ENCODE measurements around the gene MAGEB18. TPM values are rescaled to one million over a fixed set of nuclear protein-coding genes. Genes with fewer than 3 reads are reported as not detected.

The MAGEB18 gene
- not detected for total RNA-seq
- long read RNA-seq = 0 reads

DNA sequence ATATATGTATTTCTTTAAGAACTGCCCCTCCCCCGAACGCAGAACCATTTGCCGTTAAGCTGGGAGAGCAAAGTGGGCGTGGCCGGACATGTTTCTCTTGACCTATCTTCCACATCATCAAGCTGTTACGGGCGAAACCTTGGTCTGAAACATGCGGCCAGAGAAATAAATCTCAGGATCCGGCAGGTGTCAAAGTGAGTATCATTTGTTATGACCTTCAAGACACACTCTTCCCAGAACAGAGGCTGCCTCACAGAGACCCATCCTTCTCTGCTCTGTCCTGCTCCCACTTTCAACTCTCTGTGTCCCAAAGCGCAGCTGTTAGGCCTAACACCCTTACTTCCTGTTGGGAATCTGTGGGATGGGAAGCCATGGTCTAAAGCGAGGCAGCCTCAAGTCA lies at the start of gene MAGEB18:
Gene MAGEB18, plus strand, starts transcription at position 70 of the 400 bp plus-strand sequence. CDS start 643 bp downstream, outside the sequence.
- intact Hi-C loops (cut with DNase I) = no loop called here
- ATAC-seq (ENCODE audit: poor library complexity) = no peak
- DNase-seq = no peak

DNA sequence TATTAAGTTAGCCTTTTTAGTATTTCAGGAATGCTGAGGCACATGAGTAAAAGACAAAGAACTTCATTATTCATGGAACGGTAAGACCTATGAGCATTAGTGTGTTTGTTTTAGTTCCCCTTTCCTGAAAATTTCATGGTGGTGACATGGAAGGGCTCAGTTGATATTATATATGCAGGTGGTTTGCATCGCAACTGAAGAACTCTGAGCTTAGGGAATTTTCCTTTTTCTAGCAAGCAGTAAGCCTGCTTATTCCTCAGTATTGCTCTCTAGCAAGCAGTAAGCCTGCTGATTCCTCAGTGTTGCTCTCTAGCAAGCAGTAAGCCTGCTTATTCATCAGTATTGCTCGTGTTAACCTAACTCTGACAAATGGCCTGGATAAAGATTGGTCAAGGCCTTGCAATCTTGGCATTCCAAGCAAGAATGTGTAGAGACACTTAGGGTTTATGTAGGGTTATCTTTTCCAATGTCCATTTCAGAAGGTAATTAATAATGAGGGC lies 37.7 kb upstream of the MAGEB18 start:
- intact Hi-C loops (cut with DNase I) = no loop called here
- ATAC-seq (ENCODE audit: poor library complexity) = no peak
- no peak for DNase-seq

DNA sequence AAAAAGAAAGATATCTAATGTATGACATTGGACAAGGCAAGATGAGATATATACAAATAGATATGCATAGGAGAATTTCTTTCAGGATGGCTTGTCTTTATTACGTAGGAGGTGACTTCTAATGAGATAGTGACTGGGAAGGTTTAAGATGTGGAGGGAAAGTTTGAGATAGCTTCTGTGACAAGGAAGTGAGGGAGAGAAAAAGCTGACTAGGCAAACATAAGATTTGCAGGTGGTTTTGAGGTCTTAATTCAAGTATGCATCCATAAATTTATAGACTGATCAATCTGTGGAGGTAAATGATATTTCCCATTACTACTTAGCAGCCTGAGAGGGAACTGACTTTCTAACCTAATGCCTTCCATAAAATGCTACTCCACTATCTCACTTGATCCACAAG lies 29.0 kb upstream of the MAGEB18 start:
- no peak for DNase-seq
- intact Hi-C loops (cut with DNase I) = no loop called here
- ATAC-seq (ENCODE audit: poor library complexity) = no peak

DNA sequence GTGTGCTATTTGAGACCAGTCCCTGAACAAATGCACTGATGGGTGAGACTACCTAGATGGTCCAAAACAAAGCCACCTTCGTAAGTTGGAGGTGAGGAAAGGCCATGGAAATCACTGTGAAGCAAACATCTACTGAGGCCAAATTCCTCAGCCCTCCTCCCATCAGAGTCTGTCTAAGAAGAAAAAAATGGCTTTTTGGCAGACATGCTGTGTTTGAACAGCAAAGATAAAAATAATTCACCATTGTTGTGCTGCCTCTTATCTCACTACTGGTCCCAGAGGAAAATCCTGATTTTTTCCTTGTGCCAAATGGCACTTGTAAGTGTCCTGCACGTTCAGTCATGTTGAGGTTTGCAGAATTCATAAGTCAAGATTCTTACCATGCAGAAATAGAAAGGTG lies 7.9 kb downstream of the MAGEB18 start:
- DNase-seq (no peak), ATAC-seq (ENCODE audit: poor library complexity) (no peak)
- intact Hi-C loops (cut with DNase I) = no loop called here

DNA sequence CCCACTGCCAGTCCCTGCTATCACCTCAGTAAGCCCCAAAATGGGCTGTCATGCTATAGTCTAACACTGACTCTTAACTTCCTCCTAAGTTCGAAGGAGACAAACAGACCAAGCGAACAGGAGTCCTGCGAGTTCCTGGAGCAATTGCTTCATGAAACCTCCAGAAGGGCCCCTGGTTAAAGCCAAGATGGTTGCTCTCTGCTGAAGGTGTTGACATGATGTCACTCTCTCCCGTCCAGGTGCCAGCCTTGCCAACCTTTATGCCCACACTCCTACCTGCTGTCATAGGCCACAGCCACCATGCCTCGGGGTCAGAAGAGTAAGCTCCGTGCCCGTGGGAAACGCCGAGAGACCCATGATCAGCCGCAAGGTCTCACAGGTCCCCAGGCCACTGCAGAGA lies 22.2 kb downstream of the MAGEB18 start, which contains the start of gene MAGEB6B:
Gene MAGEB6B, plus strand, starts transcription at position 301 of the 400 bp plus-strand sequence. Its CDS starts 0 bp downstream, at position 301.
- DNase-seq (no peak), ATAC-seq (ENCODE audit: poor library complexity) (no peak)
- intact Hi-C loops (cut with DNase I) = no loop called here

Other genes with a start within 250 kb of the MAGEB18 start
- gene MAGEB6B, start 22.3 kb downstream of the MAGEB18 start, total RNA-seq = not detected
- not detected for gene MAGEB6, start 54.1 kb downstream of the MAGEB18 start, total RNA-seq
- not detected for gene MAGEB5, start 77.8 kb downstream of the MAGEB18 start, total RNA-seq